Breast epithelium (tissue), 4 donors: ENCODE results near the gene TPST1. TPM values are rescaled to one million over a fixed set of nuclear protein-coding genes. Genes with fewer than 3 reads are reported as not detected.
A peak's percentile ranks its signal among the peaks of the same experiment; 100 is the strongest.

Source experiments
- DNase-seq, 2 donors: peaks; one replicate each; pipeline ENCODE4 v3.0.0-alpha.2; 2019; ENCODE audit warnings: low spot score in 2 of 2
- H3K27ac ChIP-seq, 2 donors: fragments of 200-600 bp; sonication (generic) in 1 of 2; one replicate each; pipeline ENCODE4 v1.5.1; 2016 to 2019; ENCODE audit warnings: mild to moderate bottlenecking in 1 of 2
- H3K27me3 ChIP-seq, 2 donors: fragments of 200-600 bp; sonication (generic) in 1 of 2; one replicate each; pipeline versions ENCODE4 v1.5.1 to v1.6.0; 2017 to 2019; ENCODE audit warnings: control low read depth in 1 of 2, mild to moderate bottlenecking in 1 of 2
- H3K36me3 ChIP-seq: fragments of 200-600 bp; one replicate; pipeline ENCODE4 v1.5.1; 2019
- H3K4me1 ChIP-seq, 2 donors: fragments of 200-600 bp; sonication (generic); one replicate each; pipeline ENCODE4 v1.5.1; 2016 to 2019; ENCODE audit warnings: control low read depth in 1 of 2
- H3K4me3 ChIP-seq, 3 donors: fragments of 200-600 bp; sonication (generic); 1 replicate in 2 of 3; 2 replicates in 1 of 3; pipeline ENCODE4 v1.5.1; 2016 to 2019; ENCODE audit warnings: mild to moderate bottlenecking in 3 of 3, moderate library complexity in 2 of 3
- H3K9me3 ChIP-seq, 2 donors: fragments of 200-600 bp; sonication (generic) in 1 of 2; one replicate each; pipeline ENCODE4 v1.5.1; 2016 to 2019; ENCODE audit warnings: control low read depth in 1 of 2
- CTCF ChIP-seq, 3 donors: fragments of 450-650 bp; IDR thresholded peaks; one replicate each; pipeline ENCODE4 v1.5.1; 2016 to 2017; ENCODE audit warnings: antibody characterized with exemption in 3 of 3, mild to moderate bottlenecking in 3 of 3, moderate library complexity in 3 of 3
- POLR2A ChIP-seq: fragments of 450-650 bp; IDR thresholded peaks from one replicate; pipeline ENCODE4 v1.6.1; 2016; ENCODE audit warnings: antibody characterized with exemption, mild to moderate bottlenecking, moderate library complexity
- POLR2AphosphoS5 ChIP-seq, 3 donors: sonication (generic); formaldehyde crosslinking; IDR thresholded peaks; one replicate each; pipeline ENCODE4 v1.6.1; 2017; ENCODE audit warnings: antibody characterized with exemption in 3 of 3
- intact Hi-C: fragments of 100-400 bp; cut with DNase I; formaldehyde crosslinking; loops from one replicate; pipeline ENCODE4 v1.15.1; 2023; ENCODE audit warnings: low total_unique reads
- total RNA-seq, 3 donors: library from RNA; depleted of rRNA; stranded (reverse); fragments of >200 nt; gene quantifications; one replicate each; pipeline ENCODE4 v1.1.0, GENCODE V29; 2016

TPST1 gene
- total RNA-seq, 3 donors from 2014 or later = 23.2 to 34.4 (median 23.3) TPM

- TF ChIP-seq CTCF (IDR thresholded peaks at IDR 0.05) (no peak), POLR2A (no peak), POLR2AphosphoS5 (IDR thresholded peaks at IDR 0.05) (no peak)
- H3K4me1 ChIP-seq = no peaks in the 10 kb centered on the region
- no peaks in the 10 kb centered on the region for H3K27me3 ChIP-seq
- intact Hi-C loops = no loop called here
- no peak overlapping the region for H3K27ac ChIP-seq
- no peak for DNase-seq
- H3K9me3 ChIP-seq = no peaks in the 10 kb centered on the region
- no peaks in the 10 kb centered on the region for H3K36me3 ChIP-seq
- no peak overlapping the region for H3K4me3 ChIP-seq
These were observed 143.4 kb downstream of the TPST1 start for GRCh38 chr7:66348531-66348930.

- Histone ChIP-seq H3K36me3 (no peaks in the 10 kb centered on the region), H3K4me1 (no peaks in the 10 kb centered on the region), H3K27me3 (no peaks in the 10 kb centered on the region), H3K27ac (peak overlapping the region in 1 of 2 donors; percentile 34), H3K4me3 (no peak overlapping the region), H3K9me3 (no peaks in the 10 kb centered on the region)
- no peak for DNase-seq
- intact Hi-C loops = no loop called here
- TF ChIP-seq POLR2A (no peak), CTCF (IDR thresholded peaks at IDR 0.05) (no peak), POLR2AphosphoS5 (IDR thresholded peaks at IDR 0.05) (no peak)
These were observed 143.8 kb downstream of the TPST1 start for GRCh38 chr7:66348959-66349358.

- intact Hi-C loops = no loop called here
- Histone ChIP-seq H3K4me3 (peak overlapping the region in 1 of 3 donors; percentile 16), H3K27ac (peak overlapping the region; percentile 18 to 45), H3K36me3 (no peaks in the 10 kb centered on the region), H3K4me1 (no peaks in the 10 kb centered on the region), H3K27me3 (no peaks in the 10 kb centered on the region), H3K9me3 (no peaks in the 10 kb centered on the region)
- TF ChIP-seq POLR2AphosphoS5 (IDR thresholded peaks at IDR 0.05) = no peak
- no peak for TF ChIP-seq POLR2A
- TF ChIP-seq CTCF (IDR thresholded peaks at IDR 0.05) = no peak
- DNase-seq = no peak
These were observed 146.9 kb downstream of the TPST1 start for GRCh38 chr7:66352071-66352470.

GRCh38 chr7:66353547-66353946 lies 148.4 kb downstream of the TPST1 start:
- no peak for TF ChIP-seq POLR2AphosphoS5 (IDR thresholded peaks at IDR 0.05)
- no peak for TF ChIP-seq CTCF (IDR thresholded peaks at IDR 0.05)
- no peak for TF ChIP-seq POLR2A
- intact Hi-C loops = no loop called here
- no peaks in the 10 kb centered on the region for H3K4me1 ChIP-seq
- no peaks in the 10 kb centered on the region for H3K36me3 ChIP-seq
- no peaks in the 10 kb centered on the region for H3K27me3 ChIP-seq
- H3K27ac ChIP-seq = no peak overlapping the region
- no peak overlapping the region for H3K4me3 ChIP-seq
- DNase-seq = no peak
- no peaks in the 10 kb centered on the region for H3K9me3 ChIP-seq

- H3K4me1 ChIP-seq = no peaks in the 10 kb centered on the region
- intact Hi-C loops = no loop called here
- no peak for TF ChIP-seq POLR2A
- no peak for TF ChIP-seq CTCF (IDR thresholded peaks at IDR 0.05)
- TF ChIP-seq POLR2AphosphoS5 (IDR thresholded peaks at IDR 0.05) = no peak
- no peaks in the 10 kb centered on the region for H3K9me3 ChIP-seq
- H3K36me3 ChIP-seq = no peaks in the 10 kb centered on the region
- no peak overlapping the region for H3K27ac ChIP-seq
- no peaks in the 10 kb centered on the region for H3K27me3 ChIP-seq
- no peak overlapping the region for H3K4me3 ChIP-seq
- DNase-seq = no peak
These were observed 150.6 kb downstream of the TPST1 start for GRCh38 chr7:66355756-66356155.
